Liver (tissue), 9 donors: ENCODE data around the gene PIEZO1. TPM values are rescaled to one million over a fixed set of nuclear protein-coding genes. Genes with fewer than 3 reads are reported as not detected.
A peak's percentile ranks its signal among the peaks of the same experiment; 100 is the strongest.

Source experiments
- DNase-seq: peaks from one replicate; pipeline ENCODE4 v3.0.0-alpha.2; 2017; ENCODE audit warnings: low spot score
- H3K27ac ChIP-seq, 2 donors: one replicate each; pipeline ENCODE4 v1.7.0; 2013; ENCODE audit warnings: inconsistent platforms in 2 of 2, low read length in 2 of 2, control low read depth in 1 of 2, low read depth in 1 of 2, mild to moderate bottlenecking in 1 of 2
- H3K27me3 ChIP-seq, 4 donors: one replicate each; pipeline versions ENCODE4 v1.6.1 to v1.7.0; 2013; ENCODE audit warnings: low read length in 3 of 4, inconsistent platforms in 1 of 4, mild to moderate bottlenecking in 1 of 4, moderate library complexity in 1 of 4; ENCODE audit not compliant: control insufficient read depth in 4 of 4, insufficient read depth in 4 of 4
- H3K36me3 ChIP-seq, 4 donors: one replicate each; pipeline versions ENCODE4 v1.6.1 to v1.7.0; 2013; ENCODE audit warnings: low read length in 3 of 4, mild to moderate bottlenecking in 3 of 4, low read depth in 1 of 4, moderate library complexity in 1 of 4; ENCODE audit not compliant: control insufficient read depth in 4 of 4, insufficient read depth in 3 of 4
- H3K4me1 ChIP-seq, 4 donors: one replicate each; pipeline versions ENCODE4 v1.6.1 to v1.7.0; 2013; ENCODE audit warnings: low read length in 3 of 4, mild to moderate bottlenecking in 3 of 4, moderate library complexity in 1 of 4; ENCODE audit not compliant: control insufficient read depth in 4 of 4, insufficient read depth in 4 of 4
- H3K4me3 ChIP-seq, 3 donors: one replicate each; pipeline versions ENCODE4 v1.6.1 to v1.7.0; 2013; ENCODE audit warnings: low read length in 3 of 3, control low read depth in 1 of 3, low read depth in 1 of 3, mild to moderate bottlenecking in 1 of 3
- H3K9ac ChIP-seq, 2 donors: one replicate each; pipeline ENCODE4 v1.7.0; 2013; ENCODE audit warnings: low read length in 2 of 2, mild to moderate bottlenecking in 2 of 2, moderate library complexity in 2 of 2, control low read depth in 1 of 2, low read depth in 1 of 2
- H3K9me3 ChIP-seq, 4 donors: one replicate each; pipeline versions ENCODE4 v1.6.1 to v1.7.0; 2013; ENCODE audit warnings: low read length in 3 of 4; ENCODE audit not compliant: control insufficient read depth in 4 of 4
- ATF3 ChIP-seq: IDR thresholded peaks from 2 replicates; pipeline ENCODE4 v1.6.1; 2016; ENCODE audit warnings: antibody characterized with exemption
- EGR1 ChIP-seq, 2 donors: IDR thresholded peaks; 2 replicates each; pipeline ENCODE4 v1.6.1; 2016 to 2018; ENCODE audit warnings: antibody characterized with exemption in 2 of 2, low read depth in 2 of 2
- FOXA1 ChIP-seq: IDR thresholded peaks from 2 replicates; pipeline ENCODE4 v1.6.1; 2016; ENCODE audit warnings: antibody characterized with exemption
- FOXA2 ChIP-seq: IDR thresholded peaks from 2 replicates; pipeline ENCODE4 v1.6.1; 2016; ENCODE audit warnings: antibody characterized with exemption
- GABPA ChIP-seq, 2 donors: IDR thresholded peaks in 1 of 2; conservative IDR thresholded peaks in 1 of 2; 2 replicates each; pipeline ENCODE4 v1.6.1; 2016; ENCODE audit warnings: antibody characterized with exemption in 2 of 2, mild to moderate bottlenecking in 1 of 2, moderate library complexity in 1 of 2
- HNF4A ChIP-seq, 2 donors: conservative IDR thresholded peaks; 2 replicates each; pipeline ENCODE4 v1.6.1; 2016; ENCODE audit warnings: antibody characterized with exemption in 2 of 2, mild to moderate bottlenecking in 2 of 2
- HNF4G ChIP-seq: IDR thresholded peaks from 2 replicates; pipeline ENCODE4 v1.6.1; 2016; ENCODE audit warnings: antibody characterized with exemption
- JUND ChIP-seq, 2 donors: IDR thresholded peaks; 2 replicates each; pipeline ENCODE4 v1.6.1; 2016; ENCODE audit warnings: antibody characterized with exemption in 2 of 2
- MAX ChIP-seq: IDR thresholded peaks from 2 replicates; pipeline ENCODE4 v1.6.1; 2016; ENCODE audit warnings: antibody characterized with exemption
- NR2F2 ChIP-seq: IDR thresholded peaks from 2 replicates; pipeline ENCODE4 v1.6.1; 2016; ENCODE audit warnings: antibody characterized with exemption
- RAD21 ChIP-seq, 2 donors: IDR thresholded peaks; 2 replicates each; pipeline ENCODE4 v1.6.1; 2016; ENCODE audit warnings: antibody characterized with exemption in 2 of 2, mild to moderate bottlenecking in 2 of 2
- RXRA ChIP-seq, 2 donors: IDR thresholded peaks; 2 replicates each; pipeline ENCODE4 v1.6.1; 2017 to 2018; ENCODE audit warnings: antibody characterized with exemption in 2 of 2, mild to moderate bottlenecking in 1 of 2
- SP1 ChIP-seq: IDR thresholded peaks from 2 replicates; pipeline ENCODE4 v1.6.1; 2018; ENCODE audit warnings: antibody characterized with exemption, mild to moderate bottlenecking
- TAF1 ChIP-seq: conservative IDR thresholded peaks from 2 replicates; pipeline ENCODE4 v1.6.1; 2016; ENCODE audit warnings: antibody characterized with exemption, mild to moderate bottlenecking
- YY1 ChIP-seq: IDR thresholded peaks from 2 replicates; pipeline ENCODE4 v1.6.1; 2016; ENCODE audit warnings: antibody characterized with exemption, mild to moderate bottlenecking
- WGBS: extraction: QIAGEN DNeasy Blood & Tissue Kit; methylation state at CpG from one replicate; pipeline ENCODE4 v1.1.7; 2013; 5-methylcytosine and 5-hydroxymethylcytosine counted together
- polyA plus RNA-seq, 2 donors: library from polyadenylated mRNA; stranded (reverse) in 1 of 2; unstranded in 1 of 2; fragments of 200-250 nt in 1 of 2; fragments of >200 nt in 1 of 2; fragmentation: Nextera tagmentation in 1 of 2; extraction: Ambion mirVana in 1 of 2; gene quantifications; one replicate each; pipeline versions ENCODE4 v1.2.1 to v1.2.3, GENCODE V29; 2013 to 2015
- total RNA-seq, 2 donors: library from RNA; depleted of rRNA; stranded (reverse); fragments of >200 nt; gene quantifications; one replicate each; pipeline ENCODE4 v1.2.3, GENCODE V29; 2014
- TF ChIP-seq, protein P1 (sequence below): fragments of 150-350 bp; IDR thresholded peaks from 2 replicates; pipeline ENCODE4 v1.5.1; 2017; ENCODE audit warnings: improper control_type of control experiment, low read depth, low read length; ENCODE audit not compliant: missing input control
- TF ChIP-seq, protein P2 (sequence below): IDR thresholded peaks from 2 replicates; pipeline ENCODE4 v1.6.1; 2016; ENCODE audit warnings: antibody characterized with exemption, mild to moderate bottlenecking
- TF ChIP-seq, protein P3 (sequence below): IDR thresholded peaks from 2 replicates; pipeline ENCODE4 v1.6.1; 2016; ENCODE audit warnings: antibody characterized with exemption
- donor health status: healthy.
- donor health status: healthy.
- donor health status: healthy.
- donor health status: healthy.
- donor health status: healthy.

The PIEZO1 gene
- total and polyA plus RNA-seq, 4 donors = 15.3 to 74.7 (median 59.2) TPM

DNA sequence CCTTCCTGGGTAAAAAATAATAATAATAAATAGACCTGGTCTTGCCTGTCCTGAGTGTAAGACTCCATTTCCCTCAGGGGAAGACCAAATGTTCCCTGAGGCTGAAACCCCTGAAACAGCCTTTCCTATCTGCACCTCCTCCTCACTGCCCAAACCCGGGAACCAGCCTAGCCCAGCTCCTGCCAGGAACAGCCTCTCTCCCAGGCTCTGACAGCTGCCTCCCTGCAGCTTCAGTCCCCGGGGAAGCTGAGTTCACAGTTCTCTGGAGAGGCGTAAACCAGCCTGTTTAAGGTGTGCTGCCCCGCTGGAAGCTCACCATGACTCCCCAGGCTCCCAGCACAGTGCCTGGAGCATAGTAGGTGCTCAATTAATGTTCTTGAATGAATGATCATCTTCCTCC, 11.3 kb upstream of the PIEZO1 start:
- DNase-seq = no peak
- TF ChIP-seq YY1 (no peak), NR2F2 (no peak), SP1 (no peak), RXRA (IDR thresholded peaks at IDR 0.05) (no peak), EGR1 (IDR thresholded peaks at IDR 0.05; ENCODE audit: low read depth in 2 of 2) (no peak), MAX (no peak), HNF4G (no peak), FOXA1 (no peak), GABPA (IDR thresholded peaks at IDR 0.05 in 1 of 2, conservative IDR thresholded peaks at IDR 0.05 in 1 of 2) (no peak)
- TF ChIP-seq, protein P1, sequence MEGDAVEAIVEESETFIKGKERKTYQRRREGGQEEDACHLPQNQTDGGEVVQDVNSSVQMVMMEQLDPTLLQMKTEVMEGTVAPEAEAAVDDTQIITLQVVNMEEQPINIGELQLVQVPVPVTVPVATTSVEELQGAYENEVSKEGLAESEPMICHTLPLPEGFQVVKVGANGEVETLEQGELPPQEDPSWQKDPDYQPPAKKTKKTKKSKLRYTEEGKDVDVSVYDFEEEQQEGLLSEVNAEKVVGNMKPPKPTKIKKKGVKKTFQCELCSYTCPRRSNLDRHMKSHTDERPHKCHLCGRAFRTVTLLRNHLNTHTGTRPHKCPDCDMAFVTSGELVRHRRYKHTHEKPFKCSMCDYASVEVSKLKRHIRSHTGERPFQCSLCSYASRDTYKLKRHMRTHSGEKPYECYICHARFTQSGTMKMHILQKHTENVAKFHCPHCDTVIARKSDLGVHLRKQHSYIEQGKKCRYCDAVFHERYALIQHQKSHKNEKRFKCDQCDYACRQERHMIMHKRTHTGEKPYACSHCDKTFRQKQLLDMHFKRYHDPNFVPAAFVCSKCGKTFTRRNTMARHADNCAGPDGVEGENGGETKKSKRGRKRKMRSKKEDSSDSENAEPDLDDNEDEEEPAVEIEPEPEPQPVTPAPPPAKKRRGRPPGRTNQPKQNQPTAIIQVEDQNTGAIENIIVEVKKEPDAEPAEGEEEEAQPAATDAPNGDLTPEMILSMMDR = no peak
- no peak overlapping the region for H3K4me3 ChIP-seq
- H3K27ac ChIP-seq = no peak overlapping the region
- H3K36me3 ChIP-seq = no peaks in the 10 kb centered on the region
- no peaks in the 10 kb centered on the region for H3K9me3 ChIP-seq
- no peaks in the 10 kb centered on the region for H3K27me3 ChIP-seq
- H3K9ac ChIP-seq = no peak overlapping the region
- 76% methylated on average over 4 of the region's 4 CpGs for whole genome bisulfite sequencing
- peaks cover 0 to 3% (median 0%) of the 10 kb centered on the region in 4 donors for H3K4me1 ChIP-seq

DNA sequence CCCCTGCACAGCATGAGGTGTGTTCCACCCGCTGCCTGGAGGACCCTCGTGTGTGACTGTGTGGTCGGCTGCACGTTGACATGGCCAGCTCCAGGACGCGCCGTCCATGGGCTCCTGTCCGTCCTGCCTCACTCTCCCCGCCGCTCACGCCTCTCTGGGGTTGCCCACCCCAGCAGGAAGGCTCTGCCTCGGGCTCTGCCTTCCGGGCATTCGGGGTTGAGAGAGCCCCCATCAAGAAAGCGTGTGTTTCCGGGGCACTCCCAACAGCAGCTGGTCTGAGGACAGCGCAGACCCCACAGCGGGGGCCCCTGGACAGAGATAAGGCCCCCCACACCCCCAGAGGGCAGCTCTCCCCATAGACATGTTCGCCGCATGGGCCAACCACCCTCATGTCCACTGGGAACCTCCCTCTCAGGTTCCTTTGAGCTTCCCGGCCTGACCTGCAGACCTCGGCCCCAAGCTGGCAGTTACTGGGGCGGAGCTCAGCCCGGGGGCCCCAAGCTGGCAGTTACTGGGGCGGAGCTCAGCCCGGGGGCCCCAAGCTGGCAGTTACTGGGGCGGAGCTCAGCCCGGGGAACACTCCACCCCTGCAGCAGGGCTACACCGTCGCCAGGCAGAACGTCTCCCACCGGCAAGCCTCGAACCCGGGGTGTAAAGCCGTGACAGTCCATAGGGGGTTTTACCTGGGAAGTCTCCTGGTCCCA, 8.4 kb upstream of the PIEZO1 start:
- Histone ChIP-seq H3K9ac (no peak overlapping the region), H3K36me3 (no peaks in the 10 kb centered on the region), H3K9me3 (no peaks in the 10 kb centered on the region), H3K4me3 (no peak overlapping the region), H3K27ac (no peak overlapping the region), H3K27me3 (no peaks in the 10 kb centered on the region), H3K4me1 (peaks cover 0 to 3% (median 0%) of the 10 kb centered on the region in 4 donors)
- TF ChIP-seq FOXA2 (no peak), SP1 (no peak), JUND (IDR thresholded peaks at IDR 0.05) (no peak), HNF4G (no peak), FOXA1 (no peak), YY1 (no peak), RXRA (IDR thresholded peaks at IDR 0.05) (no peak), EGR1 (IDR thresholded peaks at IDR 0.05; ENCODE audit: low read depth in 2 of 2) (no peak), MAX (no peak), ATF3 (no peak), GABPA (IDR thresholded peaks at IDR 0.05 in 1 of 2, conservative IDR thresholded peaks at IDR 0.05 in 1 of 2) (no peak), NR2F2 (no peak), TAF1 (no peak), RAD21 (IDR thresholded peaks at IDR 0.05) (no peak), HNF4A (conservative IDR thresholded peaks at IDR 0.05) (no peak)
- TF ChIP-seq, protein P2, sequence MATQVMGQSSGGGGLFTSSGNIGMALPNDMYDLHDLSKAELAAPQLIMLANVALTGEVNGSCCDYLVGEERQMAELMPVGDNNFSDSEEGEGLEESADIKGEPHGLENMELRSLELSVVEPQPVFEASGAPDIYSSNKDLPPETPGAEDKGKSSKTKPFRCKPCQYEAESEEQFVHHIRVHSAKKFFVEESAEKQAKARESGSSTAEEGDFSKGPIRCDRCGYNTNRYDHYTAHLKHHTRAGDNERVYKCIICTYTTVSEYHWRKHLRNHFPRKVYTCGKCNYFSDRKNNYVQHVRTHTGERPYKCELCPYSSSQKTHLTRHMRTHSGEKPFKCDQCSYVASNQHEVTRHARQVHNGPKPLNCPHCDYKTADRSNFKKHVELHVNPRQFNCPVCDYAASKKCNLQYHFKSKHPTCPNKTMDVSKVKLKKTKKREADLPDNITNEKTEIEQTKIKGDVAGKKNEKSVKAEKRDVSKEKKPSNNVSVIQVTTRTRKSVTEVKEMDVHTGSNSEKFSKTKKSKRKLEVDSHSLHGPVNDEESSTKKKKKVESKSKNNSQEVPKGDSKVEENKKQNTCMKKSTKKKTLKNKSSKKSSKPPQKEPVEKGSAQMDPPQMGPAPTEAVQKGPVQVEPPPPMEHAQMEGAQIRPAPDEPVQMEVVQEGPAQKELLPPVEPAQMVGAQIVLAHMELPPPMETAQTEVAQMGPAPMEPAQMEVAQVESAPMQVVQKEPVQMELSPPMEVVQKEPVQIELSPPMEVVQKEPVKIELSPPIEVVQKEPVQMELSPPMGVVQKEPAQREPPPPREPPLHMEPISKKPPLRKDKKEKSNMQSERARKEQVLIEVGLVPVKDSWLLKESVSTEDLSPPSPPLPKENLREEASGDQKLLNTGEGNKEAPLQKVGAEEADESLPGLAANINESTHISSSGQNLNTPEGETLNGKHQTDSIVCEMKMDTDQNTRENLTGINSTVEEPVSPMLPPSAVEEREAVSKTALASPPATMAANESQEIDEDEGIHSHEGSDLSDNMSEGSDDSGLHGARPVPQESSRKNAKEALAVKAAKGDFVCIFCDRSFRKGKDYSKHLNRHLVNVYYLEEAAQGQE = no peak
- TF ChIP-seq, protein P1 = no peak
- TF ChIP-seq, protein P3, sequence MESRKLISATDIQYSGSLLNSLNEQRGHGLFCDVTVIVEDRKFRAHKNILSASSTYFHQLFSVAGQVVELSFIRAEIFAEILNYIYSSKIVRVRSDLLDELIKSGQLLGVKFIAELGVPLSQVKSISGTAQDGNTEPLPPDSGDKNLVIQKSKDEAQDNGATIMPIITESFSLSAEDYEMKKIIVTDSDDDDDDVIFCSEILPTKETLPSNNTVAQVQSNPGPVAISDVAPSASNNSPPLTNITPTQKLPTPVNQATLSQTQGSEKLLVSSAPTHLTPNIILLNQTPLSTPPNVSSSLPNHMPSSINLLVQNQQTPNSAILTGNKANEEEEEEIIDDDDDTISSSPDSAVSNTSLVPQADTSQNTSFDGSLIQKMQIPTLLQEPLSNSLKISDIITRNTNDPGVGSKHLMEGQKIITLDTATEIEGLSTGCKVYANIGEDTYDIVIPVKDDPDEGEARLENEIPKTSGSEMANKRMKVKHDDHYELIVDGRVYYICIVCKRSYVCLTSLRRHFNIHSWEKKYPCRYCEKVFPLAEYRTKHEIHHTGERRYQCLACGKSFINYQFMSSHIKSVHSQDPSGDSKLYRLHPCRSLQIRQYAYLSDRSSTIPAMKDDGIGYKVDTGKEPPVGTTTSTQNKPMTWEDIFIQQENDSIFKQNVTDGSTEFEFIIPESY = no peak
- DNase-seq = peak; percentile 59
- WGBS = 59% methylated on average over 35 of the region's 35 CpGs
